GM12801 (cell line): Measurements from ENCODE around the gene PPP2R2C.

Source experiments
- TF ChIP-seq, protein P1 (sequence below): IDR thresholded peaks from one replicate; pipeline ENCODE4 v1.5.1; 2011; ENCODE audit warnings: control low read depth; ENCODE audit not compliant: insufficient read length; ENCODE audit errors: extremely low read depth

The PPP2R2C gene

DNA sequence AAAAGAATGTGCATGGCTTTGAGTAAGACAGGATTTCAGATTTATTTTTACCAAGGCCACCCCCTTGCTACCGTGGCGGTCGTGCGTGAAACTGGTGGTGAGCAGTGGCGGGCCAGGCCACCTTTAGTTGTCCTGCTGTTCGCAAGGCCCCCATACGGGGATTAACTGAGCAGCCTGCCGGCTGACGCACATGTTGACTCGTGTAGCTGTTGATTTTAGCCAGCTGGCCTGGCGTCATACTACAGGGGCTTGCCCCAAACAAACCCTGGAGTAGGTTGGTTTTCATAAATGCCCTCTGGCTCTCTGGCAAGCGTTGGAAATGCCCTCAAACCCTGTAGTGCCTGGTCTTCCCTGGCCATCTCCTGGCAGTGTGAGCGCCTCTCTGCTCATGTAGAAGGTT is 174.4 kb downstream of the PPP2R2C start:
- TF ChIP-seq, protein P1, sequence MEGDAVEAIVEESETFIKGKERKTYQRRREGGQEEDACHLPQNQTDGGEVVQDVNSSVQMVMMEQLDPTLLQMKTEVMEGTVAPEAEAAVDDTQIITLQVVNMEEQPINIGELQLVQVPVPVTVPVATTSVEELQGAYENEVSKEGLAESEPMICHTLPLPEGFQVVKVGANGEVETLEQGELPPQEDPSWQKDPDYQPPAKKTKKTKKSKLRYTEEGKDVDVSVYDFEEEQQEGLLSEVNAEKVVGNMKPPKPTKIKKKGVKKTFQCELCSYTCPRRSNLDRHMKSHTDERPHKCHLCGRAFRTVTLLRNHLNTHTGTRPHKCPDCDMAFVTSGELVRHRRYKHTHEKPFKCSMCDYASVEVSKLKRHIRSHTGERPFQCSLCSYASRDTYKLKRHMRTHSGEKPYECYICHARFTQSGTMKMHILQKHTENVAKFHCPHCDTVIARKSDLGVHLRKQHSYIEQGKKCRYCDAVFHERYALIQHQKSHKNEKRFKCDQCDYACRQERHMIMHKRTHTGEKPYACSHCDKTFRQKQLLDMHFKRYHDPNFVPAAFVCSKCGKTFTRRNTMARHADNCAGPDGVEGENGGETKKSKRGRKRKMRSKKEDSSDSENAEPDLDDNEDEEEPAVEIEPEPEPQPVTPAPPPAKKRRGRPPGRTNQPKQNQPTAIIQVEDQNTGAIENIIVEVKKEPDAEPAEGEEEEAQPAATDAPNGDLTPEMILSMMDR, result no peak

DNA sequence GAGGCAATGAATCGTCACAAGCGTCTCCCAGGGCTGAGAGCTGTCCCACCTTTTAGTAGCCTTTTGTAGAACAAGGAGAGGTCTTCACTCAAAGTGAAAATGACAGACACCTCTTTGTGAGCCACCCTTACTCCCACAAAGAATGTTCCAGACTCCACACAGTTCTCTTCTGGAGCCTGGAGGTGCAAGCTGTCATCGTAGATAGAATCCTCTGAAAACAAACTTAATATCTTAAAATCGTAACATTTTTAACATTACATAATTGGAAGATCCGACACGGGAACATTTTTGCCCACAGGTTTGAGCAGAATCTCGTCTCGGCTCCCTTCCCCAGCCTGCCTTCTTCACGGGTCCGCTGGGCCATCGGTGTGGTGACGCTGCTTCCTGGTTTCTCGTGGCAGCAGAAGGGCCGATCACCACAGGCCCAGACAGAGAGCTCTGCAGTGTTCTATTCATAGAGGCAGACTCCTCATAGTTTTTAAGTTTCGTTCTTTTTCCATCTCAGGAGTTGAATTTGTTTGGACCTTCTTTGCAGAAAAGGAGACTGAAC is 175.1 kb downstream of the PPP2R2C start:
- TF ChIP-seq, protein P1, result no peak

DNA sequence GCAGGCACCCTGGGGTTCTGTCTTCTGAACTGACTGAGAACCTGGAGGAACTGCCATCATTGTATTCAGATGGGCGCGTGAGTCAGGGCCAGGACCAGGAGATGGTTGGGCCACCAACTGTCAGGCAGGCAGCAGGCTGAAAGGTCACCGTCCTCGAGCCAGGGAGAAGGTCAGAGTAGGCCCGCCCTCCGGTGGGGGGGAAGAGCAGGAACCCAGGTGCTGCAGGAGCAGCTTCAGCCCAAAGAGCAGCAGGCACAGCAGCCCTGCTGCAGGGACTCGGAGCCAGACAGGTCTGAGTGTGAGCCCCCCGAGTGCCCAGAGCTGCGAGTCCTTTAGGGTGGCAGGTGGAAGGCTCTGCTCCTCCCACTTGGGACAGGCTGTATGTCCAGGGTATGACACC is 176.4 kb downstream of the PPP2R2C start:
- TF ChIP-seq, protein P1, result no peak

DNA sequence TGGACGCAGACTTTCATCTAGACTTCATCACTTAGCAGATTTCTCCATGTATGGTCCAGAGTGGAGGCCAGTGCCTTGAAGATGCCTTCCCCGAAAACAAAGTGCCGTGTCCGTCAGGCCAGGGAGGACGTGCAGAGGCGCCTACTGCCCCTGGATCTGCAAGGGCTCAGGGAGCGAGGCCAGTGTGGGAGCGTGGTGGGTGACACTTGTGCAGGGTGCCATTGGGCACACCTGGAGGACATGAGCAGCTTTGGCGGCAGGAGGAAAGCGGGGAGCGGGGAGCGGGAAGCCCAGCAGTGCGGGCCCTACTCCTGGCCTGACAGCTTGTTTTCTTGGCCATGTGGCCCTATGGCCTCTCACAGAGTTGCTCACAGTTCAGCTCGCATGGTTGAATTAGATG is 176.9 kb downstream of the PPP2R2C start:
- TF ChIP-seq, protein P1, result no peak

DNA sequence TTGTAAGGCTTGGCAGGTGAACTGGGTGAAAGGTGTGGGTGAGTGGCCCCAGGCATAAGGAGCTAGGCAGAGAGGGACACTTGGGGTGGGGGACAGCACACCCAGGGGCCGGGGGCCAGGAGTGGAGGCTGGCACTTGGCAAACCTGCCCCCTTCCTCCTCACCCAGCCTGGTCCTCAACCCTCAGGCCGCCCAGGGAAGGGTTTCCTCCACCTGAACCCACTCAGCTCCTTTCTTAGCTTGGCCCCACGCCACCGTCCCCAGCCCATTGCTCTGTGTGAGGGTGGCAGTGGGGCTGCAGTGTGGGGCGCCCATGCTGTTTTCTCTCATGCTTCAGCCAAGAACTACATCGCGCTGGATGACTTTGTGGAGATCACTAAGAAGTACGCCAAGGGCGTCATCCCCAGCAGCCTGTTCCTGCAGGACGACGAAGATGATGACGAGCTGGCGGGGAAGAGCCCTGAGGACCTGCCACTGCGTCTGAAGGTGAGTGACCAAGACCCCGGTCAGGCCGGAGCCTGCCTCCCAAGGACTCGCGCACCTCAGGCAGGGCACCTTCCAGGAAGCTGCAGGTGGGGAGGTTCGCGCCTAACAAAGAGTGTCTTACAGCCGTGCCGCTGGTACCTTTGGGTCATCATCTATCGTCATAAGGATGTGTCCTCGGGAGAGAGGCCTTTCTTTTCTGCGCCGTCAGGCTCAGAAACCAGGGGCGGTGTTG is 177.6 kb downstream of the PPP2R2C start:
- TF ChIP-seq, protein P1, result no peak

DNA sequence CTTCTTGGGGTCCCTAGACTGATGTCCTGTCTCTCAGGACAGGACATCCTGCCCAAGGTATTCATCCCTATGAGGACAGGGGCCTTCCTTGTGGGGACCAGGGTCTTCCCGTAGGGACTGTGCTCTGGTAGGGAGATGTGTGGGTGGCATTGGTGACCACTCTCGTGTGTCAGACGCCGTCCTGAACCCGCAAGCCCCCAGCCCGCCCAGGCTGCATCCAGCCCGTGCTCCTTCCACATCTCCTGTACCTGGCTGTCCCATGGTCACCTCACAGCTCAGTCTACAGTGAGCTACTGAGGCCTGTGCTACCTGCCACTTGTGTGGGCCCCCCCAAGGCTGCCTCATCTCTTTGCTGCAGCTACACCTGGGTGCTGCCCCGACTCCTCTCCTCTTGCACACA is 178.8 kb downstream of the PPP2R2C start:
- TF ChIP-seq, protein P1, result no peak

DNA sequence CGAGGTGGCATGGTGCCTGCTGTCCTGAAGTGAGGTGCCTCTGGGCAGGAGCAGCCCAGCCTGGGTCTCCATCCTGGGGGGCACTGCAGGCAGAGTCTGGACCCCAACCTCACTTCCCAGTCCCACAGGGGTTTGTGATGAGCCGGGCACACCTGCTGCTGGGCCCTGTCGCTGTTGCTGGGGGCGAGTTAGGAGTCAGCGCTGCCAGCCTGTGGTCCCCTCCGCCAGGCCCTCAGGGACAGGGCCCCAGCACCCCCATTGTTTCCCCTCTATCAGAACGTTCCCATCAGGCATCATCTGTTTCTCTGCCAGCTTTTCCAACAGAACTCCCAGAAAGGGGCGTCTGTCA is 179.3 kb downstream of the PPP2R2C start:
- TF ChIP-seq, protein P1, result no peak
